GM19395 (cell line): Measurements from ENCODE around the gene DDIAS.
"Not testable (repeated sequence)": the region's sequence is repeated elsewhere in the genome, so short reads cannot be mapped to it uniquely, and the experiment has no call there.

Source experiments
- ATAC-seq: cut with Tn5 transposase; IDR thresholded peaks from one replicate; pipeline ENCODE4 v1.9.1; 2021; ENCODE audit warnings: mild to moderate bottlenecking, moderate library complexity; ENCODE audit not compliant: unreplicated experiment

The DDIAS gene, protein sequence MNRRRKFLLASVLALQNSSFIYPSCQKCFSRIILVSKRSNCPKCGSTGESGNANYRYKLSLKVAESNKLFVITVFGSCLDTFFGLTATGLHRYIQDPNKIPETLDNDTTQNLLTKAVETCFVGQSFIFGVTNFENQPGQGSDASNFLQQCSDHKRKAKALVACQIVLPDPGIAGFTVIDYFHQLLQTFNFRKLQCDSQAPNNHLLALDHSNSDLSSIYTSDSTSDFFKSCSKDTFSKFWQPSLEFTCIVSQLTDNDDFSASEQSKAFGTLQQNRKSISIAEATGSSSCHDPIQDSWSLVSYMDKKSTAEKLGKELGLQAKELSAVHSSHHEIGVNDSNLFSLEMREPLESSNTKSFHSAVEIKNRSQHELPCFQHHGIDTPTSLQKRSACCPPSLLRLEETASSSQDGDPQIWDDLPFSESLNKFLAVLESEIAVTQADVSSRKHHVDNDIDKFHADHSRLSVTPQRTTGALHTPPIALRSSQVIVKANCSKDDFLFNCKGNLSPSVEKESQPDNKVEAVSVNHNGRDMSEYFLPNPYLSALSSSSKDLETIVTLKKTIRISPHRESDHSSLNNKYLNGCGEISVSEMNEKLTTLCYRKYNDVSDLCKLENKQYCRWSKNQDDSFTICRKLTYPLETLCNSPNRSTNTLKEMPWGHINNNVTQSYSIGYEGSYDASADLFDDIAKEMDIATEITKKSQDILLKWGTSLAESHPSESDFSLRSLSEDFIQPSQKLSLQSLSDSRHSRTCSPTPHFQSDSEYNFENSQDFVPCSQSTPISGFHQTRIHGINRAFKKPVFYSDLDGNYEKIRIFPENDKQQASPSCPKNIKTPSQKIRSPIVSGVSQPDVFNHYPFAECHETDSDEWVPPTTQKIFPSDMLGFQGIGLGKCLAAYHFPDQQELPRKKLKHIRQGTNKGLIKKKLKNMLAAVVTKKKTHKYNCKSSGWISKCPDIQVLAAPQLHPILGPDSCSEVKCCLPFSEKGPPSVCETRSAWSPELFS

GRCh38 chr11:82901165-82901921 lies at the start of gene DDIAS:
TSS of gene DDIAS (plus strand) at chr11:82901736. CDS start at chr11:82914739, 13,003 bp downstream.
- peak; percentile 72 for ATAC-seq

GRCh38 chr11:82854242-82854641 lies 47.3 kb upstream of the DDIAS start:
- ATAC-seq: no peak

DNA sequence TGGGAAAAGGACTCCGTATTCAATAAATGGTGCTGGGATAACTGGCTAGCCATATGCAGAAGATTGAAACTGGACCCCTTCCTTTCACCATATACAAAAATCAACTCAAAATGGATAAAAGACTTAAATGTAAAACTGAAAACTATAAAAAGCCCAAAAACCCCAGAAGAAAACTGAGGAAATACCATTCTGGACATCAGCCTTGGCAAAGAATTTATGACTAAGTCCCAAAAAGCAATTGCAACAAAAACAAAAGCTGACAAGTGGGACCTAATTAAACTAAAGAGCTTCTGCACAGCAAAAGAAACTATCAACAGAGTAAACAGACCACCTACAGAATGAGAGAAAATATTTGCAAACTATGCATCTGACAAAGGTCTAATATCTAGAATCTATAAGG lies 46.6 kb upstream of the DDIAS start:
- not testable (repeated sequence) for ATAC-seq

GRCh38 chr11:82855616-82856015 lies 45.9 kb upstream of the DDIAS start:
- ATAC-seq: no peak

DNA sequence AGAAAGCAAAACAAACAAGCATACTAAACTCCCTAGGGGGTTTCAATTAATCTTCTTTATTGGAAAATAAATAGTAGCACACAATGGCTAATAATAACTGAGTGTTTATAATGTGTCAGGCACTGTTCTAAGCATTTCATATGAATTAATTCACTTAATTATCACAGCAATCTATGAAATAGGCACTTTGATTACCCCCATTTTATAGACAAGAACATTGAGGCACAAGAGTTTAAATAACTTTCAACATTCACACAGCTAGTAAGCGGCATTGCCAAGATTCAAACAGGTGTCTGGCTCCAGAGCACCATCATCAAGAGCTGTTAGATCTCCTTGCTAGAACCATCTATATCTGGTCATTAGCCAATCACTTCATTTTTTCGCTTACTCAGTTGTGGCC lies 44.4 kb upstream of the DDIAS start:
- ATAC-seq: no peak

- no peak for ATAC-seq
These were observed 43.4 kb upstream of the DDIAS start for GRCh38 chr11:82858133-82858532.

DNA sequence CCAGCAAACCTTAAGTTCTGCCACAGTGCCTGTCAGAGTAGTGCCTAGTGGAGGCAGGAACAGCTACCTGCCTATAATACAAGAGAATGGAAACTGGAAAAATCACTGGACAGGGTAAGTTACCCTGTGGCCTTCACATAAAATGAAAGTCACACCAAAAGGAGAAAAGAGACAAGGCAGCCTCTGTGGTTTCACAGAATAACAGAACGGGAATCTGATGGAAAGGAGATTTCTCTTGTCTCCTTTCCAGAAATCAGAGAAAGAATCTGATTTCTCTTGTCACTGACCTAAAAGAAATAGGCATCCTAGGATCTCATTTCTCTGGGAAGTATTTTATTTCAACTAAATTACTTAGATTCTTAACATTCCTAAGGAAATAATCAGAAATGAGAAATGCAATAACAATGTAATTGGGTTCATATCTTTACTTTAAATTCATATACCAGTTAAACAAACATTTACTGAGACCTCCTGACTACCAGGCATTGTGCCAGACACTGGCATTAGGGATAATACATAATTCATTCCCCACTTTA lies 42.9 kb upstream of the DDIAS start:
- ATAC-seq: no peak

- ATAC-seq: no peak
These were observed 41.8 kb upstream of the DDIAS start for GRCh38 chr11:82859750-82860149.

DNA sequence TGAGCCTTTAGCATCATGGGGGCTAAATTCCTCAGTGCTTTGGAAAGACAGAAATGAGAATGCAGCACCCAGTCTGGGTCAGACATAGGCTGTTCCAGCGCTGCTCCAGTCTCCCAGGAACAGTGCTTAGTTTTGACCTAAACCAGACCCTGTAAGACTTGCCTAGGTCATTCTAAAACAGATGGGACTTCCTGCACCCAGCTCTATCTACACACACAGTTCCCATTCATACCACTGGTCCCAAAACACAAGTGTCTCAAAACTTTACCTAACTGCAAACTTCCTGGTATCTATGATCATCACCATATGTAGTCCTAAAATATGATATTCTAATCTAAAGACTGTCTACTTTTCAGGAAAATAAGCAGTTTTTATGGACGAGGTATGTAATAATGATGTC lies 39.2 kb upstream of the DDIAS start:
- no peak for ATAC-seq

GRCh38 chr11:82863209-82863608 lies 38.3 kb upstream of the DDIAS start:
- ATAC-seq: no peak

DNA sequence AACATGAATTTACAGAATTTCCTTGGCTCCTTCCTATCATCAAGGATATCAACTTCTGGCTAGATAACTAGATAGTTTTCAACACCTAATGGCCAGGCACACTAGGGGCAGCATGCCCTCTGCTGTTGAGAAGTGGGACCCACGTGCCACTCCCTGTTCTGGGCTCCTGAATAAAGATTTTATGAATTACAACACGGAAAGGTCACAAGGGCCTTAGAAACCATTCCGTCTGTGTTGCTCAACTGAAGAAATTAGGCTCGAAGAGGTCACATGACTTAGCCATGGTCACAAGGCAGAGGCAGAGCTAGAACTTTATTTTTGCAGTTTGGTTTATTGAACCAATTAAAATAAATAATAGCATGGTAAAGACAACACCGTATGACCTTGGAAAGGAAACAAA lies 37.3 kb upstream of the DDIAS start:
- ATAC-seq: no peak

GRCh38 chr11:82865841-82866240 lies 35.7 kb upstream of the DDIAS start:
- no peak for ATAC-seq

DNA sequence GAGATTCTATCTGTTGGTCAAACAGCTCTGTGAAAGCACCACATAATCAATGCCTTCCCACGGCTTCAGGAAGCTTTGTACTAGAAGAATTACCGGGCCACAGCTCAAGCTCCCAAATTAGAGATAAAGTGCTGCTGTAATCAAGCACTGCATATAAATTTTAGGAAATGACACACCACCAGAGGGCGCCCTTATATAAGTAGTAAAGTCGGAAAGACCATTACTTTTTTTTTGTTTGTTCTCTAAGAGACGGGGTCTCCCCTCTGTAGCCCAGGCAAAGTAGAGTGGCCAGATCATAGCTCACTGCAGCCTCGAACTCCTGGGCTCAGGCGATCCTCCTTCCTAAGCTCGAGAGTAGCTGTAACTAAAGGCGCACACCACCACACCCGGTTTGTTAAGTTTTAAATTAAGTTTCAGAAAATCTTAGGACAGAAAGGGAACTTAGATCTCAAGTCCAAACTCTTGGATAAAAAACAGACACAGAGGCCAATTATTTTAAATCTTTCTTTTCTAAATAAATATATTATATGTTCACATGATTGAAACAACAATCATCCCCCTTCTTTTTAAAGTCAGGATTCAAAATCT lies 33.9 kb upstream of the DDIAS start:
- ATAC-seq: peak; percentile 66

DNA sequence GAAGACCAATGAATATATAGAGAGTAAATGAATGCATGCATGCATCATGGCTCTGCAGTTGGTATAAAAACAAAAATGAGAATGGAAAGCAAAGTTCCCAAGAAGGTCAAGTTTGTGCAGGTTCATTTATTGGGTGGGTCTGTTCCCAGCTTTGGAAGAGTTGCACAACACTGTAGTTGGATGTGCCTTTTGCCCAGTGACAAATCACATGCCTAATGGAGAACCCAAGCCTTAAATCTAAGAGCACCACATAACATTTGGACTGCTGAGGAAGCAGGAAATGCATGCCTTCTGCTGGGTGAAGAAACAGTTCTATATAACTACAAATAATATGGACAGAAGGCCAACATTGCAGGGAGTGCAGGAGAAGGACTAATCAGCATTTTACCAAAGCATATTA lies 31.9 kb upstream of the DDIAS start:
- ATAC-seq: no peak

- no peak for ATAC-seq
These were observed 29.9 kb upstream of the DDIAS start for GRCh38 chr11:82871646-82872045.

GRCh38 chr11:82872377-82873150 lies 29.0 kb upstream of the DDIAS start:
- ATAC-seq: no peak

DNA sequence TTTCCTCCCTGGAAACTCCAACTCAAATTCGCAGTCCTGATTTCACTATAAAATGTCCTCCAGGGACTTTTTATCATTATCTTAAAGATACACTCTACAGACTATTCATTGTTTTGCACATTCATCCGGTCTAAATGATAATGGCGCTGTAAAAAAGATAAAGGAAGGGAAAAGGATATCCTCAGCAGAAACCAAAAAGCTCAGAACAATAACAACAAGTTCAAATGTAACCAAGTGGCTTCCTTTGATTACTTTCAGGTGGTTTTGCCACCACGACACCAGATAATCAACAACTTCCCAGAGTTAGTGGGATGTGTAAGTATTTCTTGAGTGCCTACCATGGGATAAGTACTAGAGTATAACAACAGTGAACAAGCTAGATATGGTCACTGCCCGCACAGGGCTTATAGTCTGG lies 27.6 kb upstream of the DDIAS start:
- no peak for ATAC-seq

DNA sequence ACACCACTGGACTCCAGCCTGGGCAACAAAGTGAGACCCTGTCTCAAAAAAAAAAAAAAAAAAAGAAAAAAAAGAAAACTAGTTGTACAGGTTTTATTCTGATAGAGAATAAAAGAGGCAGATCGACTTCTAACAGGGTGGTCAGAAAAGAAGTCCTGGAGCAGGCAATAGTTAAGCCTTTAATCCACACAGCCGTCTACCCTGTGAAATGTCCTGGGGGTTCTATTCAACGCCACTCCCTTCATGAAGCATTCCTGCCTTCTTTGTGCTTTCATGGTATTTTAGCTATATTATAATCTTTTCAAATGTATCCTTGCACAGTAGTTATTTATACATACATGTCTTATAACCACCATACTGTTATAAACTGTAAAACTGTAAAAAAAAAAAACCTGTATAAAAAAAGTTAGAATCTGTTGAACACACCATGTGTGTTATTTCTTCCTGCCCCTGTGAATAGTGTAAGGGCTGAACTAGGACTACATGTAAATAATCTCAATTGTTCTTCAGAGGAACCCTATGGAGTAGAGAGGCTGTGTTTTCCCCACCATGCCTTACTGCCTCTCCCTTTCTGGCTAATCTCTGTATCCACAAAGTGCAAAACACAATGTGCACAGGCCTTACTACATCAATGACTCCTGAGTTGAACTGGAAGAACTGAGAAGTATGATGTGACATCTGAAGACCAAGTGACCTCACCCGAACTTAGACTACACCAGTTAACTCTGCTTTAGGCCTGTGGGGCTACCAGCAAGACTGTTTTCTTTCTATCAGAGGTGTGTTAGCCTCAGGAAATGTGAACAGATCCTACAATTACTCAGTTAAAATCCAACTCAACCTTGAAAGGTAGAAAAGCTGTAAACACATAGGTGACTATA lies 26.7 kb upstream of the DDIAS start:
- no peak for ATAC-seq

DNA sequence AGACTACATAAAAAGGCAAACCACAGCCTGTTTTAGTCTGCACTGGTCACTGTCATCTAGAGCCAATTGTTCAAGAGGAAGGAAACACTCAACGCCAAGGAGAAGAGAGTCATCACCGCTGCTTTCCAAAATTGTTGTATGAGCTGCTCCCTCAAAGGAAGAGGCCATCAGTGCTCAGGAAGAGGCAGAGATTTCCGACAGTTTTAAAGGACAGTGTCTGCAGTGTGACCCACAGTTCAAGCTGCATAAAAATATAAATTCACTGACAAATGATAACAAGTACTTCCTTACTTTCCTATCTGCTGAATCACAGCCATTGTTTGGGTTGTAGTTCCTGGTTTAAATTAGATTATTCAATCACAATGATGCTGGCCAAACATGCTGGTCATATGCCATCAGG lies 17.7 kb upstream of the DDIAS start:
- no peak for ATAC-seq
